Brain microvascular endothelial cell (primary cell): ENCODE measurements around the gene RNASEH2C.
"Not testable (repeated sequence)": the region's sequence is repeated elsewhere in the genome, so short reads cannot be mapped to it uniquely, and the experiment has no call there.

Experiments used
- DNase-seq: peaks from one replicate; pipeline ENCODE4 v3.0.0-alpha.2; 2020
- H3K27ac ChIP-seq: fragments of 250-450 bp; sonication (Bioruptor Pico); 2 replicates; pipeline ENCODE4 v1.5.1; 2020; ENCODE audit warnings: mild to moderate bottlenecking, moderate library complexity
- H3K27me3 ChIP-seq: fragments of 250-450 bp; sonication (Bioruptor Pico); replicated peaks from 2 replicates; pipeline ENCODE4 v1.5.1; 2020; ENCODE audit warnings: mild to moderate bottlenecking
- H3K36me3 ChIP-seq: fragments of 250-450 bp; sonication (Bioruptor Pico); replicated peaks from 2 replicates; pipeline ENCODE4 v1.5.1; 2020; ENCODE audit warnings: mild to moderate bottlenecking
- H3K4me3 ChIP-seq: 2 replicates; pipeline ENCODE4 v1.5.1; 2011; ENCODE audit warnings: low read depth, mild to moderate bottlenecking, control low read depth, low read length, moderate library complexity
- CTCF ChIP-seq: IDR thresholded peaks from 2 replicates; pipeline ENCODE4 v1.5.1; 2011; ENCODE audit warnings: low read depth, mild to moderate bottlenecking, moderate library complexity, low read length, control low read depth, inconsistent platforms; ENCODE audit errors: missing control alignments
- in situ Hi-C: cut with HindIII; loops from 2 replicates; pipeline ENCODE4 v1.10.0; 2017; ENCODE audit warnings: low sequenced_read_pairs, low pct_ligation_motif_present

Gene RNASEH2C

GRCh38 chr11:65695459-65696241, 24.9 kb downstream of the RNASEH2C start:
- Histone ChIP-seq H3K36me3 (no peaks in the 10 kb centered on the region), H3K27ac (no peak overlapping the region), H3K27me3 (no peaks in the 10 kb centered on the region), H3K4me3 (no peak overlapping the region)
- DNase-seq = no peak
- in situ Hi-C loops = no loop called here
- no peak for TF ChIP-seq CTCF

GRCh38 chr11:65692367-65692766, 28.2 kb downstream of the RNASEH2C start:
- DNase-seq = no peak
- TF ChIP-seq CTCF = no peak
- no peaks in the 10 kb centered on the region for H3K36me3 ChIP-seq
- in situ Hi-C loops = no loop called here
- H3K4me3 ChIP-seq = no peak overlapping the region
- H3K27ac ChIP-seq = no peak overlapping the region
- no peaks in the 10 kb centered on the region for H3K27me3 ChIP-seq

- in situ Hi-C loops = not testable (repeated sequence)
Measured at GRCh38 chr11:65691847-65692246, 28.8 kb downstream of the RNASEH2C start.

GRCh38 chr11:65685981-65686380, 34.6 kb downstream of the RNASEH2C start:
- TF ChIP-seq CTCF = no peak
- Histone ChIP-seq H3K27ac (no peak overlapping the region), H3K36me3 (no peaks in the 10 kb centered on the region), H3K27me3 (peaks cover 2% of the 10 kb centered on the region), H3K4me3 (no peak overlapping the region)
- no peak for DNase-seq
- in situ Hi-C loops = no loop called here

More at GRCh38 chr11:65691847-65692246, 28.8 kb downstream of the RNASEH2C start:
- DNase-seq, H3K4me3 ChIP-seq, H3K27me3 ChIP-seq, H3K27ac ChIP-seq, H3K36me3 ChIP-seq: not testable (repeated sequence)

GRCh38 chr11:65683480-65683879, 37.1 kb downstream of the RNASEH2C start:
- in situ Hi-C loops, H3K4me3 ChIP-seq: not testable (repeated sequence)

GRCh38 chr11:65680192-65680743, 40.3 kb downstream of the RNASEH2C start:
- peaks cover 2% of the 10 kb centered on the region for H3K27me3 ChIP-seq
- no peak overlapping the region for H3K4me3 ChIP-seq
- DNase-seq = no peak
- TF ChIP-seq CTCF = no peak
- H3K27ac ChIP-seq = no peak overlapping the region
- in situ Hi-C loops = no loop called here
- H3K36me3 ChIP-seq = no peaks in the 10 kb centered on the region

More at GRCh38 chr11:65683480-65683879, 37.1 kb downstream of the RNASEH2C start:
- H3K27me3 ChIP-seq, DNase-seq, H3K36me3 ChIP-seq, H3K27ac ChIP-seq: not testable (repeated sequence)
